A549 treated with AZD9567 at 1 μM for 4 hours (cell line): ENCODE results near the gene PLA2G4C. TPM values are rescaled to one million over a fixed set of nuclear protein-coding genes. Genes with fewer than 3 reads are reported as not detected.

ENCODE experiments used
- total RNA-seq: library from RNA; stranded (reverse); fragments of 200-300 nt; extraction: Qiagen RNA extraction; gene quantifications from 5 replicates; pipeline ENCODE4 v1.2.3, GENCODE V29; 2022; ENCODE audit not compliant: insufficient read depth

Gene PLA2G4C, protein sequence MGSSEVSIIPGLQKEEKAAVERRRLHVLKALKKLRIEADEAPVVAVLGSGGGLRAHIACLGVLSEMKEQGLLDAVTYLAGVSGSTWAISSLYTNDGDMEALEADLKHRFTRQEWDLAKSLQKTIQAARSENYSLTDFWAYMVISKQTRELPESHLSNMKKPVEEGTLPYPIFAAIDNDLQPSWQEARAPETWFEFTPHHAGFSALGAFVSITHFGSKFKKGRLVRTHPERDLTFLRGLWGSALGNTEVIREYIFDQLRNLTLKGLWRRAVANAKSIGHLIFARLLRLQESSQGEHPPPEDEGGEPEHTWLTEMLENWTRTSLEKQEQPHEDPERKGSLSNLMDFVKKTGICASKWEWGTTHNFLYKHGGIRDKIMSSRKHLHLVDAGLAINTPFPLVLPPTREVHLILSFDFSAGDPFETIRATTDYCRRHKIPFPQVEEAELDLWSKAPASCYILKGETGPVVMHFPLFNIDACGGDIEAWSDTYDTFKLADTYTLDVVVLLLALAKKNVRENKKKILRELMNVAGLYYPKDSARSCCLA
- total RNA-seq = 9.2 to 26.8 TPM (median 12.6 TPM) in 5 replicates

DNA sequence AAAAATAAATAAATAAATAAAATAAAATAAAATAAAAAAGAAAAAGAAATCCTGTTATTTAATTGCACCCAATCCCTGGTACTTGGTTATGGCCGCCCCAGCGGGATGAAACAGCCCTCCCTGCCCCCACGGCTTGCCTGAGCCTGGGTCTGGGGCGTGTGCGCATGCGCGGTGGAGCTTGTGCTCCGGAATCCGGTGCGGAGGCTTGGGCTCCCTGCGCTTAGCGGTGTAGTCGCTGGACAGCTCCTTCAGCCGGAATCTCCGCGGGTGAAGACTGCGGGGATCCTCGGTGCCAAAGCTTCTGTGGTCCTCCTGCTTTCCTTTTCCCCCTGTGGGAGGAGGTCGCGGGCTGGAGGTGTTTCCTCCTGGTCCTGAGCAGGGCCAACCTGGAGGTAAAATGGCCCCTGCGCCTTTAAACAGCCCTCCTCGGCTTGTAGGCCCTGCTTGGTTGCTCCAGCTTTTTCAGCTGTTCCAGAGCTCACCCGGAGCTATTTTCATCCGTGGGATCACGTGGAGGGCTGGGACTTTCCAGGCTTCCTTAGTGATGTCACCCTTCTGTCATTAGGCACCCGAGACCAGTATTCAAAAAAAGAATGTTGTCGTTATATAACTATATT, at the start of gene PLA2G4C:
Gene PLA2G4C, minus strand, starts transcription at position 468 of the 617 bp plus-strand sequence. CDS start 4,288 bp downstream, outside the sequence.

DNA sequence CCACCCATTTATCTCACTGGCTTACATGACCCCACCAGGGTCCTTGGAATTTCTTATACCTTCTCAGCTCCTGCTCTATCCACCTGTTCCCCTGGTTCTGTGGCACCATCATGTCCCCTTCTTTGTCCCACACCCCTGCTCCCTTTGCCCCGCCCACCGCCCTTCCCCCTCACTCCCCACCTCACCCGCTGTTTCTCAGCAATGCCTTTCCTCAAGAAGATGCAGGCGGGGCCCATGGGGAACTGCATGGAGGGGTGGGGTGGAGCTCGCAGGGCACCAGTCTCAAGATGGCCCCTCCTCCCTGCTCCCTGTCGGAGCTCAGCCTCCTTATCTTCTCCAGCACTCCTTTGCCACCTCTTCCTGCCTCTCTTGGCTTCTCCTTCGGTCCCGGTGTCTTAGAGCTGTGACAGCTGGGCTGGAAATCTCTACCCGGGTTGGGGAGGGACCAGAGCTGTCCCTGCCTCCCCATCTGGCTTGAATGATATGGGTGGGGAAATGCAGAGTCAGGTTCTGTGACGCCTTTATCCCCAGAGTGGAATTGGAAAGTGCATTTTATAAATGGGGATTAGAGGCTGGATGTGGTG, 66.8 kb downstream of the PLA2G4C start, which contains the start of gene CABP5:
Gene CABP5, minus strand, starts transcription at position 405 of the 584 bp plus-strand sequence. Its CDS starts 157 bp downstream, at position 248.

Other genes starting within 250 kb of the PLA2G4C start
- gene SULT2A1, start 224.5 kb downstream of the PLA2G4C start, total RNA-seq = not detected in 5 replicates
- not detected in 5 replicates for gene BSPH1, start 118.6 kb downstream of the PLA2G4C start, total RNA-seq
- not detected in 5 replicates for gene ELSPBP1, start 116.2 kb downstream of the PLA2G4C start, total RNA-seq
- not detected in 5 replicates for gene CABP5, start 66.7 kb downstream of the PLA2G4C start, total RNA-seq
- 61.5 to 69.7 TPM (median 68.2 TPM) in 5 replicates for gene LIG1, start 59.5 kb upstream of the PLA2G4C start, total RNA-seq
- gene ZSWIM9, start 59.9 kb upstream of the PLA2G4C start, total RNA-seq = 4.5 to 7.5 TPM (median 7.4 TPM) in 5 replicates
- gene CARD8, start 145.1 kb upstream of the PLA2G4C start, total RNA-seq = 14.7 to 29.8 TPM (median 15.2 TPM) in 5 replicates
- gene ZNF114, start 159.3 kb upstream of the PLA2G4C start, total RNA-seq = 5.8 to 10.1 TPM (median 6.0 TPM) in 5 replicates
- 325 to 465 TPM (median 421 TPM) in 5 replicates for gene EMP3, start 214.7 kb upstream of the PLA2G4C start, total RNA-seq